RWPE1 (cell line): Measurements from ENCODE around the gene TRIM34.
"Not testable (repeated sequence)": the region's sequence is repeated elsewhere in the genome, so short reads cannot be mapped to it uniquely, and the experiment has no call there.

Experiments used
- CTCF ChIA-PET: fragments of 350-600 bp; sonication (Branson Sonifier 250); formaldehyde crosslinking; extraction: SDS; loops from one replicate; lab custom pipeline; 2021; lab: Yijun Ruan, JAX
- POLR2A ChIA-PET: fragments of 400-600 bp; formaldehyde crosslinking; extraction: SDS; loops from one replicate; lab custom pipeline; 2020; ENCODE audit warnings: antibody characterized with exemption; ENCODE audit not compliant: low non-redundant PET; lab: Yijun Ruan, JAX
- DNase-seq: peaks from one replicate; pipeline ENCODE4 v3.0.0; 2012; ENCODE audit warnings: low spot score
- H3K27ac ChIP-seq: fragments of 450-650 bp; 2 replicates; pipeline ENCODE4 v1.5.1; 2017
- TF ChIP-seq, protein P1 (sequence below): fragments of 450-650 bp; conservative IDR thresholded peaks from 2 replicates; pipeline ENCODE4 v1.5.1; 2017; ENCODE audit warnings: low read depth, mild to moderate bottlenecking

TRIM34 gene

DNA sequence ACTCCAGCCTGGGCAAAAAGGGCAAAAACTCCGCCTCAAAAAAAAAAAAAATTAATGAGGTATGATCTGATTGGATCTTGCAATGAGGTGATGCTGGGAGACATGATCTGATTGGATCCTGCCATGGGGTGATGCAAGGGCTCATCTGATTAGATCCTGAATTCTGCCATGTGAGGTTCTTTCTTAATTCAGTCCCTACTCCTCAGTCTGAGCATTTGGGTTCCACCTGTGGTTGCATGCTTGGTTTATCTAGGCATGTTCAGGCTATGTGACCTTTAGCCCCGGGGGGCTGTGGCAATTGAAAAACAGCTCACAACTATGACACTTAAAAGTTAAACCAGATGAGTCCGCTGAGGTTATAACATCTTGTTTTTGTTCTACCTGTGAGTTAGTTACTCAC lies 33.2 kb upstream of the TRIM34 start:
- TF ChIP-seq, protein P1, sequence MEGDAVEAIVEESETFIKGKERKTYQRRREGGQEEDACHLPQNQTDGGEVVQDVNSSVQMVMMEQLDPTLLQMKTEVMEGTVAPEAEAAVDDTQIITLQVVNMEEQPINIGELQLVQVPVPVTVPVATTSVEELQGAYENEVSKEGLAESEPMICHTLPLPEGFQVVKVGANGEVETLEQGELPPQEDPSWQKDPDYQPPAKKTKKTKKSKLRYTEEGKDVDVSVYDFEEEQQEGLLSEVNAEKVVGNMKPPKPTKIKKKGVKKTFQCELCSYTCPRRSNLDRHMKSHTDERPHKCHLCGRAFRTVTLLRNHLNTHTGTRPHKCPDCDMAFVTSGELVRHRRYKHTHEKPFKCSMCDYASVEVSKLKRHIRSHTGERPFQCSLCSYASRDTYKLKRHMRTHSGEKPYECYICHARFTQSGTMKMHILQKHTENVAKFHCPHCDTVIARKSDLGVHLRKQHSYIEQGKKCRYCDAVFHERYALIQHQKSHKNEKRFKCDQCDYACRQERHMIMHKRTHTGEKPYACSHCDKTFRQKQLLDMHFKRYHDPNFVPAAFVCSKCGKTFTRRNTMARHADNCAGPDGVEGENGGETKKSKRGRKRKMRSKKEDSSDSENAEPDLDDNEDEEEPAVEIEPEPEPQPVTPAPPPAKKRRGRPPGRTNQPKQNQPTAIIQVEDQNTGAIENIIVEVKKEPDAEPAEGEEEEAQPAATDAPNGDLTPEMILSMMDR, result no peak
- ChIA-PET POLR2A (no interaction called here), CTCF (interaction anchor here (1.0 kb wide), 1 partner anchor 11 kb away, joined by 4 read pairs; no protein-coding TSS in a partner anchor)
- no peak overlapping the region for H3K27ac ChIP-seq
- no peak for DNase-seq

DNA sequence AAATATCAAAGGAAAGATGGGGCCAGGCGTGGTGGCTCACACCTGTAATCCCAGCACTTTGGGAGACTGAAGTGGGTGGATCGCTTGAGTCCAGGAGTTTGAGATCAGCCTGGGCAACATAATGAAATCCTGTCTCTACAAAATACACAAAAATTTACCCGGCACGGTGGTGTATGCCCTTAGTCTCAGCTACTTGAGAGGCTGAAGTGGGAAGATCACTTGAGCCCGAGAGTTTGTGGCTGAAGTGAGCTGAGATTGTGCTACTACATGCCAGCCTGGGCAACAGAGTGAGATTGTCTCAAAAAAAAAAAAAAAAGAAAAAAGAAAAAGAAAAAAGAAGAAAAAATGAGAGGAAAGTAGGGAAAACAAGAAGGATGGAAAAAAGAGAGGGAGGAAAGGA lies 32.2 kb upstream of the TRIM34 start:
- ChIA-PET POLR2A (no interaction called here), CTCF (no interaction called here)
- no peak for DNase-seq
- TF ChIP-seq, protein P1, result no peak
- H3K27ac ChIP-seq, result no peak overlapping the region

DNA sequence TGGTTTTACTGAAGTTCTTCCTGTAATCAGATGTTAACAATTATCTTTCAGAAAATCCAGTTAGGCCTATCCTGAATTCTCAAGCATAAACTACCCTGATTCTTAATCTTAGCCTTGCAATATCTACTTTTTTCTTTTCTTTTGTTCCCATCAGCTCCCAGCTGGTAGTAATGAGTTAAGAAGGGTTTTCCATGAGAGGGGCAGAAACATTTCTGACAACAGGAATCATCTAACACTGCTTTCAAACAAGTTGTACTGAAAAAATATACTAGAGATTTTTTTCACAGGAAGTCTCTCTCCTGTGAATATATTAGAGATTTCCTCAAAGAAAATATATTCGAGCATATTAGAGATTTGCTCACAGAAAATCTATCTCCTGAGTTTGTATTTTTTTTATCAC lies 31.7 kb upstream of the TRIM34 start:
- DNase-seq, result no peak
- TF ChIP-seq, protein P1, result no peak
- POLR2A ChIA-PET, result no interaction called here
- no peak overlapping the region for H3K27ac ChIP-seq
- CTCF ChIA-PET, result no interaction called here

DNA sequence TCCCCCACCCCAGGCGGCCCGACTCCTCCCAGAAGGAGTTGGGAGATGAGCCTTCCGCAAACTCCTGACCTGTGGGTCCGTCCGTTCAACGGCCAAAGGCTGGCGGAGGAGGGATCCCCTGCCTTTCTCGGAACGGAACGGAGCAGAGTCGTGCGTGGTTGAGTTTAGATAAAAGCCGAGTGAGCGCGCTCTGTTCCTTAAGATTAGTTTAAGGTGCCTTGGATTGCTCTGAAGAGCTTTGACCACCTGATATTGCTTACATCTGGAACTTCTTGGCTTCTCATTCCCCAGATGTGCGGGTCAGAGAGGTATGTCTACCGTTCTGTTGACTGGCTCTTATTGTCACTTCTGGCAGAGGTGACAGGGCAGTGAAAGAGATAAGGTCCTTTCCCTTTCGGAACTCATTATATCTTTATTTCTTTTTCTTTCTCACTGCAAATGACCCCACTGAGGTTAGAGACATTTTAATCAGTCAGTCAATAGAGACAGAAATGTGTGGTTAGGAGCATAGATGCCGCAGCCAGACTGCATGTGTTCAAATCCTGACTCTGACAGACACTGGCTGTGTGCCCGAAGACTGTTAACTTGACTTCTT lies 28.1 kb upstream of the TRIM34 start, which contains the start of gene TRIM6:
TRIM6 (plus strand) TSS at position 31 of the 595 bp plus-strand sequence; CDS start at position 292, 261 bp downstream.
- CTCF ChIA-PET, result interaction anchor here (0.7 kb wide), 1 partner anchor 156 kb away, joined by 3 read pairs; no protein-coding TSS in a partner anchor
- DNase-seq, result peak; percentile 33
- TF ChIP-seq, protein P1, result no peak
- H3K27ac ChIP-seq, result peak within 1 kb of the TSS; percentile 87
- POLR2A ChIA-PET, result no interaction called here

DNA sequence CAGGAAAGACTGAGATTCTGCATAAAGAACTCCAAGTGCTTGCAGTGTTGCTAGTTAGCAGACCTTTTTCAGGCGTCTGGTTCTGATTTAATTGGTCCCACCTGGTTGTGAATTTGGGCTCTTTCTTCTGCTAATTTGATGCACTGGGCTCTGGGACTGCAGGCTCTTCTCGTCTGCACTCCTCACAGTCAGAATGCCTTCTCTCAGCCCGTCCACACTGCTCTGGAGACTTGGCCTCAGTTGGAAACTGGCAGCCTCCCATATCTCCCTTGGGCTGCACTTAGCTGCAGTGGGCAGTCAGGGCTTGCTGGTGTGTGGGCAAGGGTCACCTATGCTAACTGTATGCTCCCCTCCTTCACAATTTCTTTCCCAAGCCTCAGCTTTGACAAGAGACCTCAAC lies 26.8 kb upstream of the TRIM34 start:
- CTCF ChIA-PET, result interaction anchor here (0.6 kb wide), 1 partner anchor 110 kb away, joined by 3 read pairs; no protein-coding TSS in a partner anchor
- DNase-seq, result no peak
- no peak overlapping the region for H3K27ac ChIP-seq
- TF ChIP-seq, protein P1, result no peak
- POLR2A ChIA-PET, result no interaction called here

DNA sequence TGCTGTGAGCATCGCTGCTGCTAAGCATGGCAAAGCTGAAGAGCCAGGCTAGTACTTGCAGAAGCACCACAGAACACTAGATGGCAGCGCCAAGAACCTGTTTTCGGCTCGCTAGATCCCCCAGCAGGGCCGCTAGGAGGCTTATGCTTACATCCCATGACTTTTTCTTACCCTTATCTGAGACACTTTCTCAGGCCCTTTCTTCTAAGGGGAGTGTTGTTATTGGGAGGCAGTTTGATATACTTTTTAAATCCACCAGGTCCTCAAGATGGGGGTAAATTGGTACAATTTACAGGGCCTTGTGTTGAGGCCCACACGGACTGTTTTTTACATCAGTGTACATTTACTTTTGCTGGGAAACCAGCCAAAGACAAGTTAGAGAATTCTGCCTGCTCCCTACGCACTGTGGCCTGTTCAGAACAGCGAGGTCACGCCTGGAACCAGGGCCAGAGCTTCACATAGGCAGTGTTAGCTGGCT lies 24.4 kb upstream of the TRIM34 start:
- ChIA-PET CTCF (interaction anchor here (0.7 to 1.1 kb wide), 6 partner anchors 13 to 509 kb away, joined by 3 to 6 read pairs (median 4); no protein-coding TSS in a partner anchor), POLR2A (interaction anchor here (0.5 kb wide), 1 partner anchor 22 kb away, joined by 3 read pairs; no protein-coding TSS in a partner anchor)
- TF ChIP-seq, protein P1, result peak; percentile 67
- peak; percentile 32 for DNase-seq
- no peak overlapping the region for H3K27ac ChIP-seq

DNA sequence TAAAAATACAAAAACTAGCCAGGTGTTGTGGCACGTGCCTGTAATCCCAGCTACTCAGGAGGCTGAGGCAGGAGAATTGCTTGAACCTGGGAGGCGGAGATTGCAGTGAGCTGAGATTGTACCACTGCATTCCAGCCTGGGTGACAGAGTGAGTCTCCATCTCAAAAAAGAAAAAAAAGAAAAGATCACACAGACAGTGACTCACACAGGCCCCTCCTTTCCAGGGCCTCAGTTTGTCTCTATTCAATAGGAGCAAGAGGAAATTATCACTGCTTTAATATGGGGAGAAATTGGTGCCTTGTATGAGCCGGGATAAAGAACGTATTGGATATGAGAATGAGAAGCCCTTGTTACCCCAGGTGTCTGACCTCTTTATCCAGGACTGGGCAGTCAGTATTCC lies 22.0 kb upstream of the TRIM34 start:
- CTCF ChIA-PET, result interaction anchor here (0.6 kb wide), 1 partner anchor 11 kb away, joined by 4 read pairs; no protein-coding TSS in a partner anchor
- DNase-seq, POLR2A ChIA-PET: not testable (repeated sequence)

More for the DNA sequence above, 22.0 kb upstream of the TRIM34 start:
- H3K27ac ChIP-seq, result not testable (repeated sequence)
